Measurements from ENCODE around the gene ERGIC1. TPM values are rescaled to one million over a fixed set of nuclear protein-coding genes. Genes with fewer than 3 reads are reported as not detected.

ERGIC1 gene
- total and polyA plus RNA-seq, 2 of the 8 experiments (the other 6 are each of a cell fraction or from before 2014, with no cell fraction given) = 95.3 to 106 TPM

GRCh38 chr5:172839669-172840431, 5.8 kb downstream of the ERGIC1 start (continued):
- no peak for TF ChIP-seq FOSL1 (IDR thresholded peaks at IDR 0.05; ENCODE audit: insufficient read depth, low read depth, low read length)
